SW 1271 (cell line): ENCODE results near the gene TXLNG.

ENCODE experiments used
- DNase-seq, 2 experiments: peaks; one replicate each; lab custom pipeline; 2025; lab: John Stamatoyannopoulos, UW

TXLNG gene

GRCh38 chrX:16785247-16786138, 773 bp upstream of the TXLNG start:
- DNase-seq = no peak

- no peak for DNase-seq
Observed at GRCh38 chrX:16786791-16787735, 797 bp downstream of the TXLNG start.

DNA sequence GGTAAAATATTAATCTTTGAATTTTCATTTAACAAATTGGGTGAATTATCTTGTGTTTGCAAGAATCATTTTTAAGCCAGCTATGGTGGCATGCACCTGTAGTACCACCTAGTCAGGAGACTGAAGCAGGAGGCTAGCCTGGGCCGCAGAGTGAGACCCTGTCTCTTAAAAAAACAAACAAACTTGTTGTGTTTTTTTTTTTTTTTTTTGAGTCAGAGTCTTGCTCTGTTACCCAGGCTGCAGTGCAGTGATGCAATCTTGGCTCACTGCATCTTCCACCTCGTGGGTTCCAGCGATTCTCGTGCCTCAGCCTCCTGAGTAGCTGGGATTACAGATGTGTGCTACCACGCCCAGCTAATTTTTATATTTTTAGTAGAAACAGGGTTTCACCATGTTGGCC, 2.2 kb downstream of the TXLNG start:
- DNase-seq = no peak

GRCh38 chrX:16796298-16796697, 10.0 kb downstream of the TXLNG start:
- no peak for DNase-seq

DNA sequence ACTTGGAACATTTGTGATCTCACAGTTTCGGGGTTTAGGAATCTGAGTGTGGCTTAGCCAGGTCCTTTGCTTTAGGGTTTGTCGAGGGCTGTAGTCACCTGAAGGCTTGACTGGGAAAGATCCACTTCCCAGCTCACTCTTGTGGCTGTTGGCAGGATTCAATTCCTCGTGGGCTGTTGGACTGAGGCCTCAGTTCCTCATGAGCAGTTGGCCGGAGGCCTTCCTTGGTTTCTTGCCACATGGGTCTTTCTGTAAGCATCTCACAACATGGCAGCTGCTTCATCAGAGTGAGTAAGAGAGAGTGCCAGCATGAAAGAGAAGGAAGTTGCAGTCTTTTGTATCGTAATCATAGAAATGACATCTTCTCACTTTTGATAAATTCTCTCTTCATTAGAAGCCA, 11.1 kb downstream of the TXLNG start:
- DNase-seq = no peak

- DNase-seq = no peak
Observed at GRCh38 chrX:16797841-16798240, 11.6 kb downstream of the TXLNG start.

DNA sequence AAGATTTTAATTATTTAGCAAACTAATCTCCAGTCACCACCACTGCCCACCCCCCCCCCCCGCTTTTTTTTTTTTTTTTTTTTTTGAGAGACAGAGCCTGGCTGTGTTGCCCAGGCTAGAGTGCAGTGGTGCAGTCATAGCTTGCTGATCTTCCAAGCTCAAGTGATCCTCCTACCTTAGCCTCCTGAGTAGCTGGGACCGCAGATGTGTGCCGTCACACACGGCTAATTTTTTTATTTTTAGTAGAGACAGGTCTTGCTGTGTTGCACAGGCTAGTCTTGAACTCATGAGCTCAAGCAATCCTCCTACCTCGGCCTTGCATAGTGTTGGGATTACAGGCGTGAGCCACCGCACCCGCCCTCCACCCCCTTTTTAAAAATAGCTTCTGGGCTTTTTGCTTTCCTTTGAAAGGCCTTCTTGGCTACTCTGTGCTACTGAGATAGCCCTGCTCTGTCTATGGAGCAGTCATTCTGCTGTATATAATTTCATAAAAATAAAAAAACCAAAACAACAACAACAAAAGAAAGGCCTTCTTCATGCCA, 18.7 kb downstream of the TXLNG start:
- no peak for DNase-seq

DNA sequence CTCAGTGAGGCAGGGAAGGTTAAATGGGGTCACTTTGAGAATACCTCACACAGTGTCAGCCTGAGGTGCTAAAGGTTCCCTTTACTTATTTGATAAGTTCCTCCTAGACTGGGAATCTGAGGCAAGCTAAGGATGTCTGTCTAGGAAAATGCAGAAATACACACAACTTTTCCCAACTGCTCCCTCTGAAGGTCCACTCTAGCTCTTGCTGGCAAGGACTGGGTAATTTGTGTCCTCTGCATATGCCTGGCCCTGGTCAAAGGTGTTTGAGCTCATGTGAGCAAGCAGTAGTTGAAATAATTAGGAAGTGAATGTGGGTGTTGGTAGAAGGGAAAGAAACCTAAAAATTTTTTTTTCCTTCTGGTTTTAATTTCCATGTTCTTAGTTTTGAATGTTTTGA, 21.3 kb downstream of the TXLNG start:
- peak in 1 of 2 experiments; percentile 25 for DNase-seq

GRCh38 chrX:16807976-16808542, 21.8 kb downstream of the TXLNG start:
- DNase-seq = no peak

GRCh38 chrX:16814597-16814996, 28.3 kb downstream of the TXLNG start:
- DNase-seq = no peak

- no peak for DNase-seq
Observed at GRCh38 chrX:16819634-16820033, 33.4 kb downstream of the TXLNG start.

GRCh38 chrX:16822723-16823122, 36.5 kb downstream of the TXLNG start:
- peak; percentile 1 to 45 for DNase-seq

DNA sequence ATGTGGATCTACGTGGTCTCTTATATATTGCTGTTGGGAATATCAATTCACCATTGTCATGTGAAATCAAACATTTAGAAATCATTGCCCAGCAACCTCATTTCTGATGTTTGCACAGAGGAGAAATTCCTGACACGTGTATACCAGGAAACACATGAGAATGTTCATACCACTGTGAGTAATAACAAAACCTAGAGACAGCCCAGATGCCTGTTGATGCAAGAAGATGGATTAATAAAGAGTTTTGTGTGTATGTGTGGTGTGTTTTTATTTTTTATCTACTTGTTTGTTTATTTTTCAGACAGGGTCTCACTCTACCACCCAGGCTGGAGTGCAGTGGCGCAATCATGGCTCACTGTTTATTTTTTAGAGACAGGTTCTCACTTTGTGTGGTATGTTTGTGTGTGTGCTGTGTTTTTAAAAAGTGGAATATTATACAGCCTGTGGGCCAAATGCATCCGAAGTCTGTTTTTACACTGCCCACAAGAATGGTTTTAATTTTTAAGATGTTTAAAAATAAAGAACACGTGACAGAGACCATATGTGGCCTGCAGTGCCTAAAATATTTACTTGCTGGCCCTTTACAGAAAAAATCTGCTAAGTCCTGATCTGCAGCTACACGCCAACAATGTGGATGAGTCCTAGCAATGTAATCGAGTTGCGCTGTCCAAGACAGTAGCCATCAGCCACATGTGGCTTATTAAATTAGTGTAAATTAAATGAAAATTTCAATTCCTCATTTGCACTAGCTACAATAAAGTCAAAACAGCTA, 39.2 kb downstream of the TXLNG start:
- no peak for DNase-seq

- DNase-seq = peak in 1 of 2 experiments; percentile 19
Observed at GRCh38 chrX:16826207-16826606, 39.9 kb downstream of the TXLNG start.

GRCh38 chrX:16827225-16827624, 41.0 kb downstream of the TXLNG start:
- DNase-seq = no peak

DNA sequence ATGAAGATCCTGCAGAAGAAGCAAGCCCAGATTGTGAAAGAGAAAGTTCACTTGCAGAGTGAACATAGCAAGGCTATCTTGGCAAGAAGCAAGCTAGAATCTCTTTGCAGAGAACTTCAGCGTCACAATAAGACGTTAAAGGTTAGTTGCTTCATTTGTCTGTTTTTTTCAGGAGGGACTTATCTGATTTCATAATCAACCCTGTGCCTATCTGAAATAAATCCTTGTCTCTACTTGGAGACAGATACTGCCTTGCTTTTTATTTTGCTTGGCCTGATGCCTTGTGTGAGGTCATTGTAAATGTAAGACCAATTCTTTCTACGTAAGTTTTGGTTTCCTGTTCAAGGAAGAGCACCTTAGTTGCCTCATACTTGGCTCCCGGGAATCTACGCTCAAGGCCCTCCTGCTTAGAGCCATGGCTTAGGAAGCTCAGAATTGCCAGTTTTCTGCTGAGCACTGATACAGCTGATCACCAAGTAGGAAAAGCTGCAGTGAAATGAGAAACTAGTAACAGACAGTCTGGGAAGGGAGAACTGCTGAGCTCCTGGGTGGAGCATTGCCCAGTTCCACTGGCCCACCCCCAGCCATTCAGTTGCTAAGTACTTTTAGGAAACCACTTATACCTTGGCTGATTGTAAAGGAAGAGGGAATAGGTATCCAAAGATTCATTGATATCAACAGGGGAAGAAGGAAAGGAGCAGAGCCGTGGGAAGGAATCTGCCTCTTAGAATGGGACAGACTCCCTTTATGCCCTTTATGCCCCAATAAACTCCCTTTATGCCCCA, 42.0 kb downstream of the TXLNG start:
- DNase-seq = no peak

GRCh38 chrX:16832301-16832700, 46.0 kb downstream of the TXLNG start:
- DNase-seq = no peak

DNA sequence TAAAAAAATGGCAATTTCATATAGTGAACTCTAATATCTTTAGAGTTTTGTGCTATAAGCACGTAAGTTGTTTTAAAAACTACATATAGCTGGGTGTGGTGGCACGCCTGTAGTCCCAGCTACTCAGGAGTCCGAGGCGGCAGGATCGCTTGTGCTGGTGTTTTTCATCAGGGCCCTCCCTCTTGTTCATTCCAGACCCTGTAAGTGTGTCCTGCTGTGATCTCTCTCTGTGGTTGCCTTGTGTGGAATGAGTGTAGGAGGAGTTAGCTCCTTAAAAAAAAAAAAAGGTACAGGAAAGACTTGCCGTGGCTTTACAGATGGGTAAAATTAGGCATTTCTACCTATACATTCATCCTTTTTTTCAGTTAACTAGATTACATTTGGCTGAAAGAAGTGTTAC, 48.5 kb downstream of the TXLNG start:
- DNase-seq = no peak

GRCh38 chrX:16836371-16836770, 50.1 kb downstream of the TXLNG start:
- DNase-seq = no peak

GRCh38 chrX:16838202-16839066, 52.2 kb downstream of the TXLNG start:
- DNase-seq = no peak
